ENCODE measurements around the gene CERS5.

DNA sequence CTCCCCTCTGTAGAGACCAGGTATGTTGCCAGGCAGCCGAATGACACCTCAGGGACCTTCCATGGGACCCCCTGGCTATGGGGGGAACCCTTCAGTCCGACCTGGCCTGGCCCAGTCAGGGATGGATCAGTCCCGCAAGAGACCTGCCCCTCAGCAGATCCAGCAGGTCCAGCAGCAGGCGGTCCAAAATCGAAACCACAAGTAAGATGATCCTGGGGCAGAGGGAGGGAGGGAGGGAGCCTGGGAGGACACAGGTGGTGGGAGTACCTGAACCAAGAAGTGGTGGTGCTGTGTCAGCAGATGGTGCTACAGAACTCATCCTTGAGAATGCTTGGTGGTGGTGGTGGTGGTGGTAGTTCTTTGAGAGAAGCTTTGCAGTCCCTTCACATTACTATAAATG lies 81.0 kb downstream of the CERS5 start:
- TF ChIP-seq, protein P1, sequence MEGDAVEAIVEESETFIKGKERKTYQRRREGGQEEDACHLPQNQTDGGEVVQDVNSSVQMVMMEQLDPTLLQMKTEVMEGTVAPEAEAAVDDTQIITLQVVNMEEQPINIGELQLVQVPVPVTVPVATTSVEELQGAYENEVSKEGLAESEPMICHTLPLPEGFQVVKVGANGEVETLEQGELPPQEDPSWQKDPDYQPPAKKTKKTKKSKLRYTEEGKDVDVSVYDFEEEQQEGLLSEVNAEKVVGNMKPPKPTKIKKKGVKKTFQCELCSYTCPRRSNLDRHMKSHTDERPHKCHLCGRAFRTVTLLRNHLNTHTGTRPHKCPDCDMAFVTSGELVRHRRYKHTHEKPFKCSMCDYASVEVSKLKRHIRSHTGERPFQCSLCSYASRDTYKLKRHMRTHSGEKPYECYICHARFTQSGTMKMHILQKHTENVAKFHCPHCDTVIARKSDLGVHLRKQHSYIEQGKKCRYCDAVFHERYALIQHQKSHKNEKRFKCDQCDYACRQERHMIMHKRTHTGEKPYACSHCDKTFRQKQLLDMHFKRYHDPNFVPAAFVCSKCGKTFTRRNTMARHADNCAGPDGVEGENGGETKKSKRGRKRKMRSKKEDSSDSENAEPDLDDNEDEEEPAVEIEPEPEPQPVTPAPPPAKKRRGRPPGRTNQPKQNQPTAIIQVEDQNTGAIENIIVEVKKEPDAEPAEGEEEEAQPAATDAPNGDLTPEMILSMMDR (IDR thresholded peaks at IDR 0.05; ENCODE audit: low read depth, low read length, missing input control): no peak
- TF ChIP-seq YY1 (IDR thresholded peaks at IDR 0.05) (no peak), RAD21 (IDR thresholded peaks at IDR 0.05) (no peak), JUND (IDR thresholded peaks at IDR 0.05) (no peak), RXRA (IDR thresholded peaks at IDR 0.05) (no peak), SP1 (IDR thresholded peaks at IDR 0.05) (no peak), EGR1 (IDR thresholded peaks at IDR 0.05; ENCODE audit: low read depth in 2 of 2) (no peak)

Data from liver (tissue), 3 donors.